GM19452 (cell line): Measurements from ENCODE around the gene LRMDA.
"Not testable (repeated sequence)": the region's sequence is repeated elsewhere in the genome, so short reads cannot be mapped to it uniquely, and the experiment has no call there.

Experiments
- ATAC-seq: cut with Tn5 transposase; IDR thresholded peaks from one replicate; pipeline ENCODE4 v1.9.1; 2021; ENCODE audit not compliant: unreplicated experiment

LRMDA gene

GRCh38 chr10:76552091-76552873, 1120.9 kb downstream of the LRMDA start:
- ATAC-seq: no peak

GRCh38 chr10:76553263-76554032, 1122.0 kb downstream of the LRMDA start:
- no peak for ATAC-seq

- no peak for ATAC-seq
Observed at GRCh38 chr10:76554033-76554408, 1122.6 kb downstream of the LRMDA start.

GRCh38 chr10:76554478-76554877, 1123.1 kb downstream of the LRMDA start:
- ATAC-seq: no peak

- ATAC-seq: no peak
Observed at GRCh38 chr10:76555067-76555670, 1123.7 kb downstream of the LRMDA start.

- ATAC-seq: no peak
Observed at GRCh38 chr10:76557366-76557765, 1125.9 kb downstream of the LRMDA start.

- no peak for ATAC-seq
Observed at GRCh38 chr10:76558586-76558985, 1127.2 kb downstream of the LRMDA start.

GRCh38 chr10:76558996-76559891, 1127.8 kb downstream of the LRMDA start:
- no peak for ATAC-seq

GRCh38 chr10:76559892-76560220, 1128.4 kb downstream of the LRMDA start:
- ATAC-seq: no peak

- ATAC-seq: no peak
Observed at GRCh38 chr10:76560338-76560737, 1128.9 kb downstream of the LRMDA start.

GRCh38 chr10:76563286-76563685, 1131.9 kb downstream of the LRMDA start:
- ATAC-seq: no peak

GRCh38 chr10:76572021-76572420, 1140.6 kb downstream of the LRMDA start:
- ATAC-seq: no peak

- ATAC-seq: no peak
Observed at GRCh38 chr10:76576276-76576962, 1145.0 kb downstream of the LRMDA start.

- no peak for ATAC-seq
Observed at GRCh38 chr10:76577455-76577854, 1146.0 kb downstream of the LRMDA start.

GRCh38 chr10:76581506-76582256, 1150.3 kb downstream of the LRMDA start:
- ATAC-seq: no peak

- no peak for ATAC-seq
Observed at GRCh38 chr10:76582531-76582930, 1151.1 kb downstream of the LRMDA start.

GRCh38 chr10:76583711-76584161, 1152.3 kb downstream of the LRMDA start:
- ATAC-seq: no peak

- not testable (repeated sequence) for ATAC-seq
Observed at GRCh38 chr10:76584466-76584865, 1153.0 kb downstream of the LRMDA start.
